ENCODE measurements around the gene CASQ1.

Gene CASQ1

DNA sequence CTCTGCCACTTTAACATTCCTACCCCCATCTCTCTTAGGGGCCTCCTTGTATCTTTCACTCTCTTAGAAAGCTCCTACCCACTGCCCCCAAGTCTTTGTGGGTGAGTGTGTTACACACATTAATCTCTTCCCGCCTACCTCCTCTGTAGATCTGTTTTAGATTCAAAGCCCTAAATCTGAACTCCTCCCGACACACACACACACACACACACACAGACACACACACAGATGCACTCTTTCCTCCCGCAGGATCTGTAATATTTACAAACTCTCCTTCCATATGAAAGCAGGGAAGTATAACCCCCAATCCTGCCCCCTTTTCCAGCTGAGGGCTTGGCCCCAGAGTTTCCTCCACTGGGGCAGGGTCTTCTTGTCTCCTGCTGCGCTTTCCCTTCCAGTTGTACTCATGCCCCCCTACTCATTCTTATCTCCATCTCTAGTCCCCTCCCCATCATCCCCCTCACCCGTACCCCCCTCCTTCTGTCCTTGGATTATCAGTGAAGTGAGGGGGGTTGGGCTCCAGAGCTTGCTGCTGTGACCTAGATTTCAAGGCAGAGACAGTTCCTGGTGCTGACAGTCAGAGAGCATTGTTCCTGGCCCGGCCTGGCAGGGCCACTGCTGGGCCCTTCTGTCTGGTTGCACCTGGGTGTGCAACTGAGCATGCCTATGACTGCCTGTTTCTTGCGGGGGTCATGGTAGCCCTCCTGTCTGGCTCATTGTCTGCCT is 19.1 kb downstream of the CASQ1 start:
- no peak overlapping the region for H3K27ac ChIP-seq (ENCODE audit: low read depth, low read length)
- H3K4me3 ChIP-seq (ENCODE audit: low read depth in 1 of 2, low read length in 2 of 2): no peak overlapping the region

DNA sequence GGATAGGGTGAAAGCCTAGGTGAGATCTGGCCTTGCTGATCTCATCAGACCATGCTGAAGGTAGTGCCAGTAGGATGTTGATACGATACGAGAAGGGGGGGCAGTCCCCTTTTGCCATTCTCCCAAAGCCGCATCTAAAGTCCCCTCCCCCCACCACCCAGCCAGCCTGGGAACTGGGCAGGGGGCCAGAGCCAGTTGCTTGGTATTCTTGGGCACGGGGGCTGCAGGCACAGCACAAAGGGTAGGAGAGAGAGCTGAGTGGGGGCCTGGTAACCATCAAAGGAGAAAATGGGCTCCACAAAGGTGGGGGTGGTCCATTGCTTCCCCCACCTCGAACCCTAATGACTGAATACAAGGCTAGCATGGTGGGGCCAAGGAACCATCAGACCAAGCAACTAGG is 20.2 kb downstream of the CASQ1 start:
- H3K36me3 ChIP-seq (ENCODE audit: control insufficient read depth in 1 of 2, insufficient read depth in 2 of 2, low read length in 2 of 2): peaks cover 18 to 62% of the 10 kb centered on the region in 2 donors
- no peak overlapping the region for H3K4me3 ChIP-seq (ENCODE audit: low read depth in 1 of 2, low read length in 2 of 2)
- H3K27me3 ChIP-seq (ENCODE audit: control insufficient read depth in 1 of 2, insufficient read depth in 2 of 2, low read length in 2 of 2): no peaks in the 10 kb centered on the region
- H3K4me1 ChIP-seq (ENCODE audit: control insufficient read depth in 1 of 2, insufficient read depth in 2 of 2, low read length in 2 of 2): peaks cover 8 to 20% of the 10 kb centered on the region in 2 donors
- no peak overlapping the region for H3K27ac ChIP-seq (ENCODE audit: low read depth, low read length)
- no peak overlapping the region for H3K9ac ChIP-seq (ENCODE audit: low read depth in 1 of 2, low read length in 2 of 2)
- no peaks in the 10 kb centered on the region for H3K9me3 ChIP-seq (ENCODE audit: control insufficient read depth in 1 of 2, low read length in 2 of 2)

More for the DNA sequence above, 19.1 kb downstream of the CASQ1 start:
- Histone ChIP-seq H3K4me1 (ENCODE audit: control insufficient read depth in 1 of 2, insufficient read depth in 2 of 2, low read length in 2 of 2) (peaks cover 13 to 26% of the 10 kb centered on the region in 2 donors), H3K9ac (ENCODE audit: low read depth in 1 of 2, low read length in 2 of 2) (no peak overlapping the region), H3K9me3 (ENCODE audit: control insufficient read depth in 1 of 2, low read length in 2 of 2) (no peaks in the 10 kb centered on the region), H3K27me3 (ENCODE audit: control insufficient read depth in 1 of 2, insufficient read depth in 2 of 2, low read length in 2 of 2) (no peaks in the 10 kb centered on the region), H3K36me3 (ENCODE audit: control insufficient read depth in 1 of 2, insufficient read depth in 2 of 2, low read length in 2 of 2) (peaks cover 9 to 52% of the 10 kb centered on the region in 2 donors)

DNA sequence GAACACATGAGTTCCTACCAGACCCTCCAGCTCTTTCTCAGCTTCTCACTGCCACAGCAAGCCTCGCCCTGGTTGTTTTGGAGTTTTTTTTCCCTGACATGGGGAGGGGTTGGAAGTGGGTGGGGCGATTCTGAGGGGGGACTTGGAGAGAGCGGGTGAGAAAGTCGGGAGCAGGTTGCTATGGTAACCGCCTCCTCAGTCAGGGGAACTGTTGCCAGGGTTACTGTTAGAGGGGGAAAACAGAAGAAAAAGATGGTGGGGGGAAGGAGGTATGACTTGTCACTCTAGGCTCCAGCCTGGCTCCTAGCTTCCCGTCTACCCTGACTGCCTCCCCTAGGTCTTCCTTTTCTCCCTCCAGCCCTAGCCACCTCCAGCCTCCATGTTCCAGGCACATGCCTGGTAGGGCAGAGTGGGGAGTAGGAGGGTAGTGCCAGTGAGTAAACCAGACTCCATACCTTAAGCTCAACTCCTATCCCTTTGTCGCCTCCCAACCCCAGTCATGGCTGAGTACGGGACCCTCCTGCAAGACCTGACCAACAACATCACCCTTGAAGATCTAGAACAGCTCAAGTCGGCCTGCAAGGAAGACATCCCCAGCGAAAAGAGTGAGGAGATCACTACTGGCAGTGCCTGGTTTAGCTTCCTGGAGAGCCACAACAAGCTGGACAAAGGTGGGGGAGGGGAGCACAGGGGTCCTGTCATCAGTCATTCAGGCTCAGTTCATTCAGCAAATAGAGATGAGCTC is 20.8 kb downstream of the CASQ1 start:
- Histone ChIP-seq H3K27ac (ENCODE audit: low read depth, low read length) (no peak overlapping the region), H3K4me1 (ENCODE audit: control insufficient read depth in 1 of 2, insufficient read depth in 2 of 2, low read length in 2 of 2) (peaks cover 5 to 15% of the 10 kb centered on the region in 2 donors), H3K9me3 (ENCODE audit: control insufficient read depth in 1 of 2, low read length in 2 of 2) (no peaks in the 10 kb centered on the region), H3K36me3 (ENCODE audit: control insufficient read depth in 1 of 2, insufficient read depth in 2 of 2, low read length in 2 of 2) (peaks cover 24 to 69% of the 10 kb centered on the region in 2 donors), H3K27me3 (ENCODE audit: control insufficient read depth in 1 of 2, insufficient read depth in 2 of 2, low read length in 2 of 2) (no peaks in the 10 kb centered on the region), H3K9ac (ENCODE audit: low read depth in 1 of 2, low read length in 2 of 2) (no peak overlapping the region), H3K4me3 (ENCODE audit: low read depth in 1 of 2, low read length in 2 of 2) (no peak overlapping the region)

DNA sequence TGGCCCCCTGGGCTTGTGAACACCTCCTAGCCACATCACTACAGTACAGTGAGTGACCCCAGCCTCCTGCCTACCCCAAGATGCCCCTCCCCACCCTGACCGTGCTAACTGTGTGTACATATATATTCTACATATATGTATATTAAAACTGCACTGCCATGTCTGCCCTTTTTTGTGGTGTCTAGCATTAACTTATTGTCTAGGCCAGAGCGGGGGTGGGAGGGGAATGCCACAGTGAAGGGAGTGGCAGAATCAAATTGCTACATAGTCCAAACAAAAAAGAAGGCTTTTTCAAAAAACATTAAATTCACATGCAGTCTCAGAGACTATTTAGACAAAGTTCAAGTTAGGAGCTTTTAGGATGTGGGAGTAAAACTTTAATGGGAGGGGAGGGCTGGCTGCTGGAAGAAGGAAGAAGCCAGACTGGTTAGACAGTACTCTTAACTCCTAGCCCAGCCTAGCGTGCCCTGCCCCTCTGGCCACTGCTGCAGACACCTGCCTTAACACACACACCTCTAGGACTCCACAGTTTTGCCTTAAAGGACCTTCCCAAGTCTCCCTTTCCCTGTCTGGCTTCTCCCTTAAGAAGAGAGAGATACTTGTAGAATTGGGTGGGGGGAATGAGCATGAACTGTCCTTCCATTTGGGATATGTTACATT is 24.2 kb downstream of the CASQ1 start:
- Histone ChIP-seq H3K9me3 (ENCODE audit: control insufficient read depth in 1 of 2, low read length in 2 of 2) (no peaks in the 10 kb centered on the region), H3K9ac (ENCODE audit: low read depth in 1 of 2, low read length in 2 of 2) (no peak overlapping the region), H3K36me3 (ENCODE audit: control insufficient read depth in 1 of 2, insufficient read depth in 2 of 2, low read length in 2 of 2) (peaks cover 33 to 88% of the 10 kb centered on the region in 2 donors), H3K4me3 (ENCODE audit: low read depth in 1 of 2, low read length in 2 of 2) (no peak overlapping the region), H3K4me1 (ENCODE audit: control insufficient read depth in 1 of 2, insufficient read depth in 2 of 2, low read length in 2 of 2) (peaks cover 12 to 16% of the 10 kb centered on the region in 2 donors), H3K27ac (ENCODE audit: low read depth, low read length) (no peak overlapping the region), H3K27me3 (ENCODE audit: control insufficient read depth in 1 of 2, insufficient read depth in 2 of 2, low read length in 2 of 2) (no peaks in the 10 kb centered on the region)

DNA sequence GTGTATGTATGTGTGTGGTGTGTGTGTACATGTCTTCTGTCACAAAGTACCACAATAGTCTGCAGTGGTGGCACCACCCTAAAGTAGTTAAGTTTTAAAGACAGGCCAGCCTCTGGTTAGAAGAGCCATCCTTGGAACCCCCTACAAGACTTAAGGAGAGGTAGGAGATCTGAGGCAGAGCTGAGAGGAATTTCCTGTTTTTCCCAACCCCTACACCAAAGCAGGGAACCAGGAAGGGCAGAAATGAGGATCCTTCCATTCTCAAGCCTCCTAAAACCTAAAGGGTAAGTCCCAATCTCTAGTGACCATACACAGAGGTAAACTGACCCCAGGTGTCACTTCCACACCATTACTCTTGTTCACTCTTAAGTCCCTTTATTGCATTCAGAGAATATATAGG is 25.9 kb downstream of the CASQ1 start:
- Histone ChIP-seq H3K9me3 (ENCODE audit: control insufficient read depth in 1 of 2, low read length in 2 of 2) (no peaks in the 10 kb centered on the region), H3K27me3 (ENCODE audit: control insufficient read depth in 1 of 2, insufficient read depth in 2 of 2, low read length in 2 of 2) (no peaks in the 10 kb centered on the region), H3K4me1 (ENCODE audit: control insufficient read depth in 1 of 2, insufficient read depth in 2 of 2, low read length in 2 of 2) (peaks cover 12 to 16% of the 10 kb centered on the region in 2 donors), H3K27ac (ENCODE audit: low read depth, low read length) (no peak overlapping the region), H3K36me3 (ENCODE audit: control insufficient read depth in 1 of 2, insufficient read depth in 2 of 2, low read length in 2 of 2) (peaks cover 43 to 94% of the 10 kb centered on the region in 2 donors), H3K9ac (ENCODE audit: low read depth in 1 of 2, low read length in 2 of 2) (no peak overlapping the region), H3K4me3 (ENCODE audit: low read depth in 1 of 2, low read length in 2 of 2) (no peak overlapping the region)

DNA sequence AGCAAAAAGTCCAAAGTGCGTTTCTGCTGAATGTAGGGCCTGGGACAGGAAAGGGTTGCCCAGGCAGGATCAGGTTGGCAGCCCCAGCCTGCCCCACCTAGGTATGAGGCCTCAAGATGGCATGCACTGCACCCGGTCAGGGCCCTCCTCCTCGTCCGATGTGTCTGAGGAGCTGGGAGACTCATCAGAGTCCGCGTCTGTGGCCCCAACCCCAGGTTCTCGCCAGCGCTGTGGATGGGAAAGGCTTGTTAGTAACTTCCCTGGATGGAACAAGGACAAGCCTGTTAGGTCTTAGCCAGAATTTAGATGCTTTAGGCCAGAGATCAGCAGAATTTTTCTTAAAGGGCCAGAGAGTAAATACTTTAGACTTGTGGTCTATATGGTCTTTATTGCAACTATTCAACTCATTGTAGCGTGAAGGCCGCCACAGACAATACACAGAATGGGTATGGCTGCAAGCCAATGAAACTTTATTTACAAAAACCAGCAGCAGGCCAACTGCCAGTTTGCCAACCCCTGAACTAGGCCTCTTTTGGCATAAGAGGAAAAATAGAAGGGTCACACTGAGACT is 27.2 kb downstream of the CASQ1 start:
- Histone ChIP-seq H3K4me3 (ENCODE audit: low read depth in 1 of 2, low read length in 2 of 2) (no peak overlapping the region), H3K9me3 (ENCODE audit: control insufficient read depth in 1 of 2, low read length in 2 of 2) (no peaks in the 10 kb centered on the region), H3K27me3 (ENCODE audit: control insufficient read depth in 1 of 2, insufficient read depth in 2 of 2, low read length in 2 of 2) (no peaks in the 10 kb centered on the region), H3K36me3 (ENCODE audit: control insufficient read depth in 1 of 2, insufficient read depth in 2 of 2, low read length in 2 of 2) (peaks cover 51 to 95% of the 10 kb centered on the region in 2 donors), H3K27ac (ENCODE audit: low read depth, low read length) (no peak overlapping the region), H3K4me1 (ENCODE audit: control insufficient read depth in 1 of 2, insufficient read depth in 2 of 2, low read length in 2 of 2) (peaks cover 12 to 16% of the 10 kb centered on the region in 2 donors), H3K9ac (ENCODE audit: low read depth in 1 of 2, low read length in 2 of 2) (no peak overlapping the region)

DNA sequence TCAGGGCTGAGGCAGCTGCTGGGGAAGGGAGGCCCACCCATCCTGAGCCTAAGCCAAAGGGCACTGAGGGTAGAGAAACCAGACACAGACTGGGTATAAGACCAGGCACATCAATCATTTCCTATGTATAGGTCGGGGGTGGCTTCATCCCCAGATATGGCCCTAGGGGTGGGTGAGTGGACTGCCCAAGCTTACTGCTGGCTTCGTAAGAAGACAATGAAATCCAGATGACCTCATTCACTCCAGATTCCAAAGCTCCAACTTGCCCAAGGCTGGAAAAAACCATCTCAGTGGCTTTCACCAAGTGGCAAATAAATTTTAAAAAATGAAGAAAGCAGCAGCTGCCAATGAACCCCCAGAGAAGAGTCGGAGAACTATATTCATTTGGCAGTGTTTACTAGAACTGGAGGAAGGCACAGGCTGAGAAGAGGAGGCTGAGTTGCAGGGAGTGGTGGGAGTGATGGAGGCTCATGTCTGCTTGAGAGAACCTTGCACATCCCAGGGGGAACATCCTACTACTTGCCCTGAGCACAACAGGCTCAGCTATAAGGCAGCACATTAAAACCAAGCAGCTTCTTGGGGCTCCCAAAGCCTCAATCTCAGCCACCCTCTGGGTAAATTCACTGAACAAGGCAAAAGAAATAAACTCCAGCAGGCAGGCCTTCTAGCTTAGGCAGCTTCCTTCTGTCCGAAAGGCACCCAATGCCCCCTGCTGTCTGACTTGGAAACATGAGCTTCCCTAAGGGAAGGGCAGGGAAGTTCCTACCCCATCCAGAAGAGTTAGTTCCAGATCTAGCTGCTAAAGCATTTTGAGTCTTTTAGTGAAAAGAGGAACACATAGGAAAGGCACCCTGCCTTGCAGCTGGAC is 28.9 kb downstream of the CASQ1 start:
- H3K9ac ChIP-seq (ENCODE audit: low read depth in 1 of 2, low read length in 2 of 2): no peak overlapping the region
- H3K4me1 ChIP-seq (ENCODE audit: control insufficient read depth in 1 of 2, insufficient read depth in 2 of 2, low read length in 2 of 2): peaks cover 12 to 16% of the 10 kb centered on the region in 2 donors
- no peaks in the 10 kb centered on the region for H3K27me3 ChIP-seq (ENCODE audit: control insufficient read depth in 1 of 2, insufficient read depth in 2 of 2, low read length in 2 of 2)
- no peak overlapping the region for H3K4me3 ChIP-seq (ENCODE audit: low read depth in 1 of 2, low read length in 2 of 2)
- no peak overlapping the region for H3K27ac ChIP-seq (ENCODE audit: low read depth, low read length)
- peaks cover 59 to 96% of the 10 kb centered on the region in 2 donors for H3K36me3 ChIP-seq (ENCODE audit: control insufficient read depth in 1 of 2, insufficient read depth in 2 of 2, low read length in 2 of 2)
- no peaks in the 10 kb centered on the region for H3K9me3 ChIP-seq (ENCODE audit: control insufficient read depth in 1 of 2, low read length in 2 of 2)

DNA sequence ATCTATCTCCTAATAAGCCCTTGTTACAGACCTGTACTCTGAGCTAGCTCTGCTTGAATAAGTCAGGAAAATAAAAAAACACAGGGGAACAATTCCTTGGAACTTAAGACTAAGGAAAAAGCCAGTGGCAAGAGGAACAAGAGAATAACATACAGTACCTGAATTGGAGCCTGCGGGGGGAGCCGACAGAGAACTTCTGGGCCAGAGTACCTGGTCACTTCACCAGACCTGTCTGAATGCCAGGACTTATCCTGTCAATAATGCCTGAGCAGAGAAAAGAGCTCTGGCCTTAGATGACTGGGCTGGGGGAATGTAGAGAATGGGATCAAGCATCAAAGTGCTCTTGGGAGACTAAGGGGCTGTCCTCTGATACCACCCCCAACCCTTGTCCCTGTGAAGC is 29.9 kb downstream of the CASQ1 start:
- Histone ChIP-seq H3K4me1 (ENCODE audit: control insufficient read depth in 1 of 2, insufficient read depth in 2 of 2, low read length in 2 of 2) (peaks cover 12 to 16% of the 10 kb centered on the region in 2 donors), H3K9ac (ENCODE audit: low read depth in 1 of 2, low read length in 2 of 2) (no peak overlapping the region), H3K27ac (ENCODE audit: low read depth, low read length) (no peak overlapping the region), H3K27me3 (ENCODE audit: control insufficient read depth in 1 of 2, insufficient read depth in 2 of 2, low read length in 2 of 2) (no peaks in the 10 kb centered on the region), H3K36me3 (ENCODE audit: control insufficient read depth in 1 of 2, insufficient read depth in 2 of 2, low read length in 2 of 2) (peaks cover 64 to 96% of the 10 kb centered on the region in 2 donors), H3K9me3 (ENCODE audit: control insufficient read depth in 1 of 2, low read length in 2 of 2) (no peaks in the 10 kb centered on the region), H3K4me3 (ENCODE audit: low read depth in 1 of 2, low read length in 2 of 2) (no peak overlapping the region)

DNA sequence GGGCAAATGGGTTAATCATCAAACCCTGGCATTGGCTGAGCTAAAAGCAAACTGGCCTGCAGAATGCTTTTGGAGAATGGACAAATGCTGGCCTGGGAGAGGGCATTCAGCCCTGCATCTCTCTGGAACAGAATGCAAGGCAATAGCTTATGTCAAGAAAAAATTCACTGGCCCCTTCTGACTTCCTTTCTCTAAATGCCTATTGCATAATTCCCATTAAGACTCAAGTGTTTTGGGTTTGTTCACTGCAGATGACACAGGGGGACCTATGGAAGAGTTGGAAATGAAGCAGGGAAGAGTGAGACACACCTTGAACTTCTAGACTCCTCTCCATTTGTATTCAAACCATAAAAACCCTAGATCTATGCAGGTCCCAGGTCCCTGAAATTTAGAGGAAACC is 30.7 kb downstream of the CASQ1 start:
- H3K9ac ChIP-seq (ENCODE audit: low read depth in 1 of 2, low read length in 2 of 2): no peak overlapping the region
- no peak overlapping the region for H3K4me3 ChIP-seq (ENCODE audit: low read depth in 1 of 2, low read length in 2 of 2)
- no peaks in the 10 kb centered on the region for H3K9me3 ChIP-seq (ENCODE audit: control insufficient read depth in 1 of 2, low read length in 2 of 2)
- H3K4me1 ChIP-seq (ENCODE audit: control insufficient read depth in 1 of 2, insufficient read depth in 2 of 2, low read length in 2 of 2): peaks cover 12 to 16% of the 10 kb centered on the region in 2 donors
- peaks cover 56 to 96% of the 10 kb centered on the region in 2 donors for H3K36me3 ChIP-seq (ENCODE audit: control insufficient read depth in 1 of 2, insufficient read depth in 2 of 2, low read length in 2 of 2)
- no peak overlapping the region for H3K27ac ChIP-seq (ENCODE audit: low read depth, low read length)
- H3K27me3 ChIP-seq (ENCODE audit: control insufficient read depth in 1 of 2, insufficient read depth in 2 of 2, low read length in 2 of 2): no peaks in the 10 kb centered on the region

Measured in duodenal mucosa (tissue), 2 donors.